Fibroblast of upper back skin (primary cell): ENCODE measurements around the gene SH3BP1.
A peak's percentile ranks its signal among the peaks of the same experiment; 100 is the strongest.
"Not testable (repeated sequence)": the region's sequence is repeated elsewhere in the genome, so short reads cannot be mapped to it uniquely, and the experiment has no call there.

ENCODE experiments used
- DNase-seq: peaks from one replicate; pipeline ENCODE4 v3.0.0-alpha.2; 2013

SH3BP1 gene

GRCh38 chr22:37635157-37635556 lies 4.3 kb upstream of the SH3BP1 start:
- no peak for DNase-seq

DNA sequence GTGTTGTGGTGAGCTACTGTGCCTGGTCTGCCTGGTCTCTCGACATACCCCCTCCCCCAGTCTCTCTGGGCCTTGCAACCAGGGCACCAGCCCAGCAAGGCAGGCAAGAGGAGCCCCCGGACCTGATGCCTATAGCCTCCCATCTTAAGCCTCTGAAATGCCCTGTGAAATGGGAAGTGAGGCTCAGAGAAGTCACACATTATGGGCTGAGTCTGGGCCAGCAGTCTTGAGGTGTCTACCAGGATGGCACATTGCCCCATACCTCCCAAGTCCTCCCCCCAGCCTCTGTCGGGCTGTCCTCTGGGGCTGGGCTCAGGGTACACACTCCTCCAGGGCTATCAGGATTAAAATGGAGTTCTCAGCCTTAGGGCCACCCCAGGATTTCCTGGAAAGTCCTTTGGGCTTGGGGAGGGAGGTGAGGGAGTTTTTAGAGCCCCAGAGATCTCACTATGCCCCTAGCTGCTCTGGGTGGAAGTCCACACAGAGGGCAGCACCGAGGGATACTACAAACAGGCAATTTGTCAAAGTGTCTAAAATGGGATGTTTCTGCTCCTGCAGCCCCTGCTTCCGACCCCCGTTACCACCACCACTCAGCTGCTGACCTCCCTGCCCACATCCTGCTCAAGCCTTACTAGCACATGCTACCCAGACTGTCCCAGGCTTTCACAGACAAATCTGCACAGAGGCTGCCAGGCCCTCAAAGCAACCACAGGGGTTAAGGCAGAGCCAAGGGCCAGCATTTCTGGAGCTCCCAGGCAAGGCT lies 3.1 kb upstream of the SH3BP1 start:
- peak; percentile 53 for DNase-seq

GRCh38 chr22:37636949-37637273 lies 2.6 kb upstream of the SH3BP1 start:
- DNase-seq = no peak

DNA sequence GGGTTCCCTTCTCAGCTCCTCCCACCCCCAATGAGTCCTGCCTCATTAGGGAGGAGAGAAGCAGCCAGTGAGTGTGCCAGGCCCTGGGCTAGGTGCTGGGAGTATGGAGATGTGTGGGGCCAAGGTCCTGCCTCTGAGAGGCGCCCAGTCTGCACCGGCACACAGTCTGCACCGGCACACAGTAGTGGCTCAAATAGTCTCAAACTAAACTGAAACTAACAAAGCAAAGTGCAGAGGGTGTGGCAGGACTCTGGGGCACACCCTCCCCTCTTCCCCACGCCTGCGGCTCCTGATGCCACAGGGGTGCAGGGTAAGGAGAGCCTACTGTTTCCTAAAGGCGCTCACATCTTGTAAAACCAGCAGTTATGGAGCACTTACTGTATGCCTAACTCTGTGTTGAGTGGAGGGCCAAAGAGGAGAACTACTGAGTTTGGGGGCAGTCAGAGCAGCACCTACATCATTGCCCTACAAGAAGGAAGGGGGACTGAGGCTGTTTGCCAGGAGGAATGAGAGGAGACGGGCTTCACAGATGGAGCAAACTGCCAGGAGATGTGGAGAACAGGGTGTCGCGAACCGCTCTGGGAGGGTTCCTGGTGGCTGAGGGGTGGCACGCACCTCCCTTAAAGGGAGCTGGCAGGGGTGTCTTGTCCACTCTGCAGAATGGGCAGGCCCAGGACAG lies 939 bp upstream of the SH3BP1 start:
- DNase-seq = no peak

GRCh38 chr22:37639771-37640590 lies 512 bp downstream of the SH3BP1 start:
- DNase-seq = no peak

DNA sequence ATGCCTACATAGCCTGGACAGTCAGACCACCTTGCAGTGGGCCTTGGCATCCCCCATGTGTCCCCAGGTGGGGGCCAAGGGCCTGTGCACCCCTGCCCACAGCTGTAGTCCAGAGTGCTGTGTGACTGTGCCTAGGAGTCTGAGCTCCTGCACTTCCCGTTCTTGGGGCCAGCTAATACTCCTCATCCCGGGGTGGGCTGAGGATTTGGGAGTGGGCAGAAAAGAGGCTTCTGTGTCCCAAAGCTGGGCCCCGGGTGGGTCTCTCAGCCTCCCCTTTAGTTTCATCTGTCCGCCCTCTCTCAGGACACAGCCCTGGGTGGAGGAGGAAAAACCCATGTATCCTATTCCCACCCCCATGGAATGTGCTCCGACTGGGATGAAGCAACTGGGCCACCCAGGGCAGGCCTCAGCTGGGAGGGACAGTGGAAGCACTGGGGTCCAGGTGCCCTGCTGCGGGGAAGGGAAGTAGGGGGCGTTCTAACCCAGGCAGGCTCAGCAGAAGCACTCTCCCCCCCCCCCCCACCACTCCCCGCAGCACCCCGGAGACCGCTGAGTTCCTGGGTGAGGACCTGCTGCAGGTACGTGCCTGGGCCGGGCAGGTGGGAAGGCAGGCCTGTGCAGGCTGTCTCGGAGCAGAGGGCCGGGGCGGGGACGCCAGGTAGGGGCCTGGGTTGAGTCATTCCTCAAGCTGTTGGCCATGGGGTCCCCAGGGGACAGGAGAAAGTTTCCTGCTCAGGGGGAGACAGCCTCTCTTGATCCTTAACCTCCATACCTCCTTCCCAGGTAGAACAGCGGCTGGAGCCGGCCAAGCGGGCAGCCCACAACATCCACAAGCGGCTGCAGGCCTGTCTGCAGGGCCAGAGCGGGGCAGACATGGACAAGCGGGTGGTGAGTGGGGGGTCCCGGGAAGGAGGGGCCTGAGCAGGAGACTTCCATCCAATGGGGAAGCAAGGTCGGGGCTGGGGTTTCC lies 1.4 kb downstream of the SH3BP1 start:
- DNase-seq = no peak

- DNase-seq = no peak
These were observed 2.1 kb downstream of the SH3BP1 start for GRCh38 chr22:37641561-37641949.

DNA sequence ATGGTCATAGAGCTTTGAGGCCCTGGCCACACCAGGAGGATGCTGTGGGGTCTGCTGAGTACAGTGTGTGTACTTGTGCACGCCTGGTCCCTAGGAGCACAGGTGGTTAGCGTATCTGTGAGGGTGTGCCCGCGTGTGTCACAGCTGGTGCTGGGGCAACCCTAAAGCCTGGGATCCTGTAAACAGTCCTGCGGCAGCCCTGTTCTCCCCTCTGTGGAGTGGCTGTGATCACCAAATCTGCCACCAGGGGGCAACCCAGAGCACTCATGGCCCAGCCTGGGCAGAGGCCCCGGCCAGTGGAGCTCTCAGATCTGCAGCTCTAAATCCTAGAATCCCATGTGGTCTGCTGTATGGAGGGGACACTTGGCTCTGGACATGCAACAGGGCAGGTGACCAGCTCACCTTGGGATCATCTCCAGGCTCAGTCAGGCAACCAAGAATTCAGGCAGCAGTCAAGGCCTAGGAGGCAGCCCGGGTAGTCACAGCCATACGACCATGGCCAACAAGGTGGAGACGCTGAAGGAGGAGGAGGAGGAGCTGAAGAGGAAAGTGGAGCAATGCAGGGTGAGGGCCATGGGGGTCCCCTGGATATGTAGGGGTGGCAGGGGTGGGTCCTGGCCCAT lies 3.9 kb downstream of the SH3BP1 start:
- peak; percentile 65 for DNase-seq

- DNase-seq = no peak
These were observed 7.8 kb downstream of the SH3BP1 start for GRCh38 chr22:37647317-37647716.

- no peak for DNase-seq
These were observed 8.5 kb downstream of the SH3BP1 start for GRCh38 chr22:37647928-37648327.

DNA sequence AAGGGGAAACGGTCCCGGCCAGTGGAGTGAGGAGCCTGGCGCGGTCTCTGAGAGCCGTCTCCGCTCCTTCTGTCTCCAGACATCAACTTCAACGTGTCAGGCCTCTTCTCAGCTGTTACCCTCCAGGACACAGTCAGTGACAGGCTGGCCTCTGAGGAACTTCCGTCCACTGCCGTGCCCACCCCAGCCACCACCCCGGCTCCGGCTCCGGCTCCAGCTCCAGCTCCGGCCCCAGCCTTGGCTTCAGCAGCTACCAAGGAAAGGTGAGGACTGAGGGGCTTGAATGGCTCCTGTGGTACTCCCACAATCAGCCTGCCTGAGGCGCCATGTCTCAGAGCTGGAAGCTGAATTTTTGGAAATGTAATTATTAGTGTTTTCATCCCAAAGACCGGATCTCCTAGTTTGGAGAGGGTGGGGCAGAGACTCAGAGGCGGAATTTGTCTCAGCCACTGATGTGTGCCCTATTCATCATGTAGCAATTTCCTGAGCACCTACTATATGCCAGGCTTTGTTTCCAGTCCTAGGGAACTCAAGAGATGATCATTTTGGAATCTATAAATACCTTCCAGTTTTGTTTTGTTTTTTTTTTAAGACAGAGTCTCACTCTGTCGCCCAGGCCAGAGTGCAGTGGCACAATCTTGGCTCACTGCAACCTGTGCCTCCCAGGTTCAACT lies 11.1 kb downstream of the SH3BP1 start:
- no peak for DNase-seq

DNA sequence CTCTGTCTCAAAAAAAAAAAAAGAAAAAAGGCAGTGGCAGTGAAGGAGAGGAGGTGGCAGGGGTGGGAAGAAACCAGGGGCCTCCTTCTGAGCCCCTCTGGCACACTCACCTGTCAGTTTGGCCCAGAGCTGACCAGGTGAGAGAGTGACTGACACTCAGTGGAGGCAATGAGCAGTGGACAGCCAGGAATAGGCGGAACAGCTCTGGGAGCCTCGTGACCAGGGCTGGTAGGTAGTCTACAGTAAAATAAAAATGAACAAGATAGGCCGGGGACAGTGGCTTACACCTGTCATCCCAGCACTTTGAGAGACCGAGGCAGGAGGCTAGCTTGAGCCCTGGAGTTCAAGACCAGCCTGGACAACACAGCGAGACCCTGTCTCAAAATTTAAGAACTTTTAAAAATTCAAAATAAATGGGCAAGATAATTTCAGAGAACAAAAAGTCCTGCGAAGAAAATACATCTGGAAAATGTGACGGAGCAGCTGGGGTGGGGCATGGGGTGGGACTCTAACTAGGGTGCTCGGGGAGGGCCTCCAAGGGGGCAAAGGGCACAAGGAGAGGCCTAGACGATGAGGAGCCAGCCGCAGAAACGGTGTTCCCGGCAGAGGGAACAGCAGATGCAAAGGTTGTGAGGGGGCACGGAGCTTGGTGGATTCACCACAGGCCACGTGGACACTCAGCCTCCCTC lies 15.2 kb downstream of the SH3BP1 start:
- no peak for DNase-seq

DNA sequence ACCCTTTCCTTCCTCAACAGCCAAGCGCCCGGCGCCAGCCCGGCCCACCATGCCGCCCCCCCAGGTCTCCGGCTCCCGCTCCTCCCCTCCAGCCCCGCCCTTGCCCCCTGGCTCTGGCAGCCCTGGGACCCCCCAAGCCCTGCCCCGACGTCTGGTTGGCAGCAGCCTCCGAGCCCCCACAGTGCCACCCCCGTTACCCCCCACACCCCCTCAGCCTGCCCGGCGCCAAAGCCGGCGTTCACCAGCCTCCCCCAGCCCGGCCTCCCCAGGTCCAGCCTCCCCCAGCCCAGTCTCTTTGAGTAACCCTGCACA lies 15.7 kb downstream of the SH3BP1 start:
- DNase-seq = no peak

DNA sequence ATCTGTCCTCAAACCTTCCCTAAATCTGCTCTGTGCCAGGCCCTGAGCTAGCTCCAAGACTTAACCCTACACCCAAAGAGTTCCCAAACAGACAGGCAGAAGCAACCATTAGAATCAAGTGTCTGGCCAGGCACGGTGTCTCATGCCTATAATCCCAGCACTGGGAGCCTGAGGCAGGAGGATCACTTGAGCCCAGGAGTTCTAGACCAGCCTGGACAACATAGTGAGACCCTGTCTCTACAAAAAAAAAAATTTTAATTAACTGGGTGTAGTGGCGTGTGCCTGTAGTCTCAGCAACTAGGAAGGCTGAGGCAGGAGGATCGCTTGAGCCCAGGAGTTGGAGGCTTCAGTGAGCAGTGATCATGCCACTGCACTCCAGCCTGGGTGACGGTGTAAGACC lies 17.1 kb downstream of the SH3BP1 start:
- not testable (repeated sequence) for DNase-seq

DNA sequence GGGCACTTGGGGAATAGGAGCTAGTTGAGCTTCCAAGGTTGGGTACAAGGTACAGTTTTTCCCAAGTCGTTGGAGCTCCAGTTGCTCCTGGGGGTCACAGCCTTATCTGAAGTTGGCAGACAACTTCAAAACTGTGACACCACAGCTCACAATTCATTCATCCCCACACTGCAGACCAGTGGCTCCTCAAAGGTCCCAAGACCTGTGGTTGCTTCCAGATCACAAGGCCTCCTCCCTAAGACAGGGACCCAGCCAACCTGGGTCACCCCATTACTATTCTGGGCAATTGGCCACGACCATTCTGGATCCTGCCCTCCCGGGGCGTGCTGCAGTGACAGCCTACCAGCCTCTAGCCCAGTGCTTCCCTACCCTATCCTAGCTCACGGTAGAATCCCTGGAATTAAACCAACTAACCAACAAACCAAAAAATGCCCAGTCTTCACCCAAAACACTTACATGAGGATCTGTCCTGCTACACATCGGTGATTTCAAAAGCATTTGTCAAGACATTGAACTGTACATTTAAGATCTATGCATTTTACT lies 18.2 kb downstream of the SH3BP1 start:
- DNase-seq = no peak

- peak; percentile 100 for DNase-seq
These were observed 18.9 kb downstream of the SH3BP1 start, which contains the start of gene PDXP for GRCh38 chr22:37658133-37659065. Gene PDXP (plus strand): TSS chr22:37658723. CDS start chr22:37658783, 60 bp downstream.

DNA sequence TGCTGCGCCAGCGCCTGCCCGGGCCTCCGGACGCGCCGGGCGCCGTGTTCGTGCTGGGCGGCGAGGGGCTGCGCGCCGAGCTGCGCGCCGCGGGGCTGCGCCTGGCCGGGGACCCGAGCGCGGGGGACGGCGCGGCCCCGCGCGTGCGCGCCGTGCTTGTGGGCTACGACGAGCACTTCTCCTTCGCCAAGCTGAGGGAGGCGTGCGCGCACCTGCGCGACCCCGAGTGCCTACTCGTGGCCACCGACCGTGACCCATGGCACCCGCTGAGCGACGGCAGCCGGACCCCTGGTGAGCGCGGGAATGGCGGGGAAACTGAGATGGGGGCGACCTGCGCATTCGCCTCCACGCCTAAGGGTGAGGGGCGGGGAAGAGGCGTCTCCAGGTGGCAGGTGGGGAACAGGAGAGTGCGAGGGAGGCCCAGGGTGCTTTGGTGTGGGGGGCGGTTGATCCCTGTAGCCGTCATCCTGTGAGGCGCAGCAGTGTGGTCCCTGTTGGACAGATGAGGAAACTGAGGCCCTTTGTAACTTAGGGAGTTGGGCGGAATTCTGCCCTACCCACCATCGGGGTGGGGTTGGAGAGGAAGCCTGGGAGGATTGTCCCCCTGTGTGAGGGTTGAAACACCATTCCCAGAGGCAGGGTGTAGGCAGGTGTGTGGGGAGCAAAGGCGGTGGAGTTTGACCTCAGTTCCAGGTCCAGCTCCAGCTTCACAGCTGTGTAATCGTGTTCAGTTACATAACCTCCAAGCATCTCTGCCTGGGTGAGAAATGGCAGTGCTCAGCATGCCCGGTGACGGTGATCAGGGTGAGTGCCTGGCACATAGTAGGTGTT lies 19.8 kb downstream of the SH3BP1 start:
- no peak for DNase-seq

- DNase-seq = no peak
These were observed 20.6 kb downstream of the SH3BP1 start for GRCh38 chr22:37659897-37660708.
